ENCODE measurements around the gene PEX5L.
"Not testable (repeated sequence)": the region's sequence is repeated elsewhere in the genome, so short reads cannot be mapped to it uniquely, and the experiment has no call there.

Gene PEX5L, protein sequence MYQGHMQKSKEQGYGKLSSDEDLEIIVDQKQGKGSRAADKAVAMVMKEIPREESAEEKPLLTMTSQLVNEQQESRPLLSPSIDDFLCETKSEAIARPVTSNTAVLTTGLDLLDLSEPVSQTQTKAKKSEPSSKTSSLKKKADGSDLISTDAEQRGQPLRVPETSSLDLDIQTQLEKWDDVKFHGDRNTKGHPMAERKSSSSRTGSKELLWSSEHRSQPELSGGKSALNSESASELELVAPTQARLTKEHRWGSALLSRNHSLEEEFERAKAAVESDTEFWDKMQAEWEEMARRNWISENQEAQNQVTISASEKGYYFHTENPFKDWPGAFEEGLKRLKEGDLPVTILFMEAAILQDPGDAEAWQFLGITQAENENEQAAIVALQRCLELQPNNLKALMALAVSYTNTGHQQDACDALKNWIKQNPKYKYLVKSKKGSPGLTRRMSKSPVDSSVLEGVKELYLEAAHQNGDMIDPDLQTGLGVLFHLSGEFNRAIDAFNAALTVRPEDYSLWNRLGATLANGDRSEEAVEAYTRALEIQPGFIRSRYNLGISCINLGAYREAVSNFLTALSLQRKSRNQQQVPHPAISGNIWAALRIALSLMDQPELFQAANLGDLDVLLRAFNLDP

DNA sequence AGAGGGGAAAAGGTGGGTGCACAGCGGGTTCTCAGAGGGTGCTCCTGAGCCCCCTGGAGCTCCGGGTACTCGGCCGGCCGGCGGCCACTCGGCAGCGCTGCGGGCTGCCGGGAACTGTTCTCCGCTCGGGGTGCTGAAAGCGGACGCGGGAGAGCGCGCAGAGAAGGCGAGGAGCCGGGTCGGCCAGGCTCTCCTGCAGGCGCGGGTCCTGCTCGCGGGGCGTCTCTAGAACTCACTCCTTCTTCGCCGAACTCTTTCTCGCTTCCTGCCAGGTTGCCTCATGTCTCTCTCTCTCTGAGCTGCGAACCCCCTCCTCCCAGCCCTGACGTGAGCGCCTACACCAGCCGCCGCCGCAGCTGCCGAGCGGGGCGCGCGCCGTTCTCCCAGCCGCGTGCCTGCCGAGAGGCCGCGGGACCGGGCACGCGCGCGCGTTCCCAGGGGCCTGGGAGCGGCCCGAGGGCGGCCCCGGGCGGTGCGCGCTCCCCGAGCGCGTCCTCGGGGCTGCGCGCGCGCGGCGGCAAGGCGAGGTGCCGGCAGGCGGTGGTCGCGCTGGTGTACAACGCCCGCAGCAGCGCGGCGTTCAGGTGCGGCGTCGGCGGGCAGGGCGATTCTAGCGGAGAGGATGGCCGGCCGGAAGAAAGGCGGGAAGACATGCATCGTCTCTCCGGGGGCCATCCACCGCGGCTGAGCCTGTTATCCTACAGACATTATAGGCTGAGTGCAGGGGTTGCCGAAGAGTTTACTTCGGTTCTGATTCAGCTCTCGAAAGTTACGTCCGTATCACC, at the start of gene PEX5L:
Gene PEX5L, minus strand, starts transcription at position 267 of the 785 bp plus-strand sequence. CDS start 338 bp downstream, outside the sequence.
- no peak for DNase-seq

DNA sequence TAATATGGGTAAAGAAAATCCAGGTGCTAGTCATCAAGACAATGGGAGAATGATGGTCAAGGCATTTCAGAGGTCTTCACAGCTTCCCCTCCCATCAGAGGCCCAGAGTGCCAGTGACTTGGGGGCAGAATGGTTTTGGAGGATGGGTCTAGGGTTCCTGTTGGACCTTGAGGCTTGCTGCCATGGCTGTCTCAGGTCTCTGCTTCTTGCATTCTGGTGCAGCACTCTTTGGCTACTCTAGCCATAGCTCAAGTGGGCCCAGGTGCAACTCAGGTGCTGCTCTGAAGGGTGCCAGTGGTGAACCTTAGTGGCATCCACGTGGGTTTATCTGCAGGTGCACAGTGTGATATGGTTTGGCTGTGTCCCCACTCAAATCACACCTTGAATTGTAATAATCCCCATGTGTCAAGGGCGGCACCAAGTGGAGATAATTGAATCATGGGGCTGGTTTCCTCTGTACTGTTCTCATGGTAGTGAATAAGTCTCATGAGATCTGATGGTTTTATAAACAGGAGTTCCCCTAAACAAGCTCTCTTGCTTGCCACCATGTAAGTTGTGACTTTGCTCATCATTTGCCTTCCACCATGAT, 48.5 kb upstream of the PEX5L start:
- DNase-seq, result no peak

DNA sequence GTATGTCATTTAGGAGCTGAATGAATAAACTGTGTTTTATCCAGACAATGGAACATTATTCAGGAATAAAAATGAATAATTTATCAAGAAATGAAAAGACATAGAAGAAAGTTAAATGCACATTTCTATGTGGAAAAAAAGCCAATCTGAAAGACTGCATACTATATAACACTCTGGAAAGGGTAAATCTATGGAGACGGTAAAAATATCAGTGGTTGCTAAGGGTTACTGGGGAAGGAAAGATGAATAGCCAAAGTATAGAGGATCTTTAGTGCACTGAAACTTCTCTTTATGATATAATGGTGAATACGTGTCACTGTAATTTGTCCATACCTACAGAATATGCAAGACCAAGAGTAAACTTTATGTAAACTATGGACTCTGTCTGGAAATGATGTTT, 46.0 kb upstream of the PEX5L start:
- no peak for DNase-seq

DNA sequence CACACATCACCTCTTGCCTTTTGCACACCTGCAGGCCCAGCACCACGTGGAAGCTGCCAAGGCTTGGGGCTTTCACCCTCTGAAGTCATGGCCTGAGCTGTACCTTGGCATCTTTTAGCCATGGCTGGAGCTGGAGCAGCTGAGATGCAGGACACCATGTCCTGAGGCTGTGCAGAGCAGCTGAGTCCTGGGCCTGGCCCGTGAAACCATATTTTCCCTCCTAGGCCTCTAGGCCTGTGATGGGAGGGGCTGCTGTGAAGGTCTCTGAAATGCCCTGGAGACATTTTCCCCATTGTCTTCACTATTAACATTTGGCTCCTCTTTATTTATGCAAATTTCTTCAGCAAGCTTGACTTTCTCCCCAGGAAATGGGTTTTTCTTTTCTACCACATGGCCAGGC, 41.9 kb upstream of the PEX5L start:
- DNase-seq, result no peak

DNA sequence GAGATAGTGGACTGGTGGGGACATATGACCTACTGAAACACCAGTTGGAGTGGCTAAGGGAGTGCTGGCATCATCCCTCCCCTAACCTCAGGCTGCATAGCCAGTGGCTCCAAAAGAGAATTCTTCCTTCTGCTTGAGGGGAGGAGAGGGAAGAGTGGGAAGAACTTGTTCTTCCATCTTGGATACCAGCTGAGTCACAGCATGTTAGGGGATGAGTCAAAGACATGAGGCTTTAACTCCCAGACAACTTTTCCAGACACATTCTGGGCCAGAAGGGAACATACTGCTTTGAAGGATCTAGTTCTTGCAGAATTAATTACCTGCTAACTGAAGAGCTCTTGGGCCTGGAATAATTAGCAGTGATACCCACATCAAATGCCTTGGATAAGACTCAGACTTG, 36.8 kb upstream of the PEX5L start:
- no peak for DNase-seq

DNA sequence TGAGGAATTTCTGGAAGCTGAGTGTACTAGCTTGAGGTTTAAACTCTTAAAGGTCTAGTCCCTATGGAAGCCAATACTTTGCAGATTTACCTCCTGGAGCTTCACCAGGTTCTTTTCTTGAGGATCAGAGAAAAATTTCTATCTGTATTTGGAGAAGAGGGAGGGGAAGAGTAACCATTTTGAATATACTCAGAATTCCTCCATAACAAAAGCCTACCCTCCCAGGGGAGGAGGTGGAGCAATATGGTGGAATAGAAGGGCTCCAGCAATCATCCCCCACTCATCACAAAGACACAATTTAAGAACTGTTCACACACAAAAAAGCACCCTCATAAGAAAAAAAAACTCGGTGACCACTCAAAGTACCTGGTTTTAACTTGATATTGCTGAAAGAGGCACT, 36.0 kb upstream of the PEX5L start:
- no peak for DNase-seq

DNA sequence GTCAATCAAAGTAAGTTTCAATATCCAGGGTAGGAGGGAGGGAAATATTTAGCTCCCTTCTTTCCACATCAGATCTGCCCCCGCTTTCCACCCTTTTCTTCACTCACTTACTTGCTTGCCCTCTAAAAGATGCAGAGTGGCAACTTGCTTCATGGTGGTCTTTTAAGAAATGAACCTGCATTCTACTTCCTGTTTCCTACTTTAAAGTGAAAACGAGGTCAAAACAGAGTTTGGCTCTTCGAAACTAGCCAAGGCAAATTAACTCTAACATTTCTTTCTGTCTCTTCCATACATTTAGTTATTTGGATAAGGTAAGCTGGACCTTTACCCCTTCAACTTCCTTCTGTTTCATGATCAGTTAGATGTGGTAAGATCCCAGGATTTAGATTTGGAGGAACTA, 34.2 kb upstream of the PEX5L start:
- DNase-seq, result no peak

DNA sequence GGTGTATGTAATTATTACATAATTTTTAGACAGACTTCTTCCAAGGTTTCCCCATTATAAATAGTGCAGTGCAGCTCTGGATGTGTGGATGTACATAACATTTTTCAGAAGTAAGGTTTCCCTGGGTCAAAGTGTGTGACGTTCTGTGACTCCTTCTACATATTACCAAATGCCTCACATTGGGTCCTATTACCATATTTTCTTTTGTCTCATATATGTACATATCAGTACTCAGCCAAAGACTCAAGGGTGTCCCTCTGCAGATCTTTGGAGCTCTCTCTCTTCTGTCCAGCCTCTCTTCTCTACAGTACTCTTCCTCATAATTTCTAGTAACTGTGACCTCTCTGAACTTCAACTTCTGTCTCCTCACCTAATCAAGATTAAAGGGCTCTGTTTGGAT, 31.3 kb upstream of the PEX5L start:
- no peak for DNase-seq

DNA sequence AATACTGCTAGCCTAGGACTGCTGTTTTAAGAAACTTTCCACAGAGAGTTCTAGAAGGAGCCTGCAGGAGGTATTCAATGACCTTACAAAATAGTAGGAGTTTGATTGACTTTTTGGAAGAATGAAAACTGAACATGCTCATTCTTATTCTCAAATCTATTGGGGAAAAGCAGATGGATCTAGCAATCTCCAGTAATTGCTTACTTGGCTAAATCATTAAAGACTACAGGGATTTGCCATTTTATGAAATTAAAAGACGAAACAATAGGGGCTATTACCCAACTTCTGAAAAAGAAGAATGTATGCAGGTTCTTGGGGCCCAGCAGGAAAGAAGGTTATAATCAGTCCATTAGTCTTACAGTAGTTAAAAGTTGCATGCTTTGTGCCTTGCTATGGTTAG, 29.9 kb upstream of the PEX5L start:
- DNase-seq, result no peak

DNA sequence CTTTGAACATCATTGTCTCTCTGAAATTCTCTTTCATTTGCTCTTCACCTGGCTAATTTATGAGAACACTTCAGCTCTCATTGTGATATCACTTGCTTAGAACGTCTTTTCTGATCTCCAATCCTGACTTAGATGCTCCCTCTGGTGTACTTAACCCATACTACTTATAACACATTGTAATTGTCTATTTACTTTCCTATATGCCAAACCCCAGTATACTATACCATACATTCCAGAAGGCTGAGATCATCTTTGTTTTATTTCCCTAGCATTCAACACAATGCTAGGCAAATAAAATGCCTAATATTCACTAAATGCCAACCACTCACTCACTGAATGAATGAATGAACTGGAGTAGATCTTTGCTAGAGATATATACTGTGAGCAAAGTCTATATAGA, 27.0 kb upstream of the PEX5L start:
- DNase-seq, result no peak

DNA sequence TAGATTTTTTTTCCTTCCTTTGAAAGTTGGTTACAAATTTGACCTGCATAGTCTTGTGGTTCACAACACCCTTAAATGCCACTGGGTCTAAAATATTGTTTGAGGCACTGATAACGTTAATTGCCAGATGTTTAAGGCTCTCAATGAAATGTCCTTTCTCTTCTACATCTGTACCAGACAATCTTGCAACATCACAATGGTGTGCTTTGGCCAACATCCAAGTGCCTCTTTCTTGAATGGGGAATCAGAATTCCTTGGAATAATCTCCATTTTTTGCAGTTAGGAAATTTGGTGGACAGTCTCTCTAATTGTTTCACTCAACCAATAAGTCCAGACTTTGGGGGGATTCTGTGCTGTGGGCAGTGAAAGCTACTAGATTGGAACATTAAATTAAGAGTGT, 26.0 kb upstream of the PEX5L start:
- DNase-seq, result no peak

DNA sequence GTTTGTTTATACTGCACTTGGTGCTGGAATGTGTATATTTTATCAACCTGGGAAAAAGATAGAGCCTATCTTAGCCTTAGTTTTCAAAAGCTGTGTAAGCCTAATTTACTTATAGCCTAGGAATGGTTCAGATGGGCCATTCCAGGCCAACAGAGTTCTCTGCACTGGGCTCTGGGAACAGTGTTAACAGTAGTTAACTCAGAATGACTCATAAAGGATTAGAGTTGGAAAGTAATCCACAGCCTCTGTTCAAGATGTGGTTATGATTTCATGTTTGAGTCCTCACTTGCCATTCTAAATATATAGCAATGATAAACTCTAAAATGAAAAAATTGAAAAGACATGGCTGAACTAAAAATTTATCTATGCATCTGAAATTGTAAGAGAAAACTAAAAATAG, 22.6 kb upstream of the PEX5L start:
- no peak for DNase-seq

DNA sequence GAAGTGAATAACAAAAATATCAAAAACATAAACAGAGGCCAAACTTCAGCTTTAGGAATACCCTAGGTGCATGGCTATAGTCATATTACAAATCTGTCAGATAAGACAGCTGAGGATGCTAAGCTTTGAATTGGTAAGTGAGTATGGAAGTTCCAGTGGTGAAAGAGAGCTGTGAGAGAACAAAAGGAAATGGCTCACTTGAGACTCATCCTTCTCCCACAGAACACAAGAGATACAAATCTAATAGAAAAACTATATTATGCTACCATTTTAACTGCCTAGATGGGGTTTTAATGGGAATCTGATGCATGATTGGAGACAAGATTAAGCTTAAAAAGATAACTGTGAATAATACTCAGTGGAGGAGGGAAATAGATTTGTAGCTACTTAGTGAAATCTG, 21.5 kb upstream of the PEX5L start:
- DNase-seq, result no peak

DNA sequence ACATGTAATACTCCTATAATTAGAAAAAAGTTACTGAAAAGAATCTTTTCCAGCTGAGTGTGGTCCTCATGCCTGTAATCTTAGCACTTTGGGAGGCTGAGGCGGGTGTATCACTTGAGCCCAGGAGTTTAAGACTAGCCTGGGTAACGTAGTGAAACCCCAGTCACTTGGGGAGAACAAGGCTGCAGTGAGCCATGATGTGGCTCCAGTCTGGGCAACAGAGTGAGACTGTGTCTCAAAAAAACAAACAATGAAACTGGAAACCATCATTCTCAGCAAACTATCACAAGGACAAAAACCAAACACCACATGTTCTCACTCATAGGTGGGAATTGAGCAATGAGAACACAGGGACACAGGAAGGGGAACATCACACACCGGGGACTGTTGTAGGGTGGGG, 18.9 kb upstream of the PEX5L start:
- not testable (repeated sequence) for DNase-seq

DNA sequence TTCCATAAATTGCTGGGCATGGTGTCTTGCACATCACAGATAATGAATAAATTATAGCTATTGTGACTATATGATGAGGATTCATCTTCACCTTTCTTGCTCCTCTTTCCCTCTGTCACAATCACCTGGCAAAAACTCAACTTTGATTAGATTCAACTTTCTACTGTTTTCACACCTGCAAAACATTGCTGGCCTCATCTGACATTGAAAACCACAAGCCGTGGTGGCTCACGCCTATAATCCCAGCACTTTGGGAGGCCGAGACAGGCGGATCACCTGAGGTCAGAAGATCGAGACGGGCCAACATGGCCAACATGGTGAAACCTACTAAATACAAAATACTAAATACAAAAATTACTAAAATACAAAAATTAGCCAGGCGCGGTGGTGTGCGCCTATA, 12.7 kb upstream of the PEX5L start:
- no peak for DNase-seq

DNA sequence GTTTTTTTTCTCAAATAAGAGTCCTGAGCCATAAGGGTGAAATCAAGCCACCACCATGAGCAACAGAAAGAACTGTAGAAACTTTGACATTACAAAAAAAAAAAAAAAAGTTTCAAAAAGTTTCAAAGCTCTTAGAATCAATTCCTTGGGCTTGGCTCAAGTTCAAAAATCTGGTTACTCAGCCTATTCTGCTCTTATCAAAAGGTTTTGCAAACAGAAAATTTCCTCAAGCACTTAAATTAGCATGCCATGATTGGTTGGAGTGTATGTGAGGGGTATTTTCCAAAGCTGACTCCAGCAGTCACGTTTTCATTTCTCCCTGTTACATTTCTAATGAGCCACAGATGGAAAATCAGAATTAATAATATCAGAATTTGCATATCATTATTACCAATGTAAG, 12.1 kb upstream of the PEX5L start:
- DNase-seq, result no peak

DNA sequence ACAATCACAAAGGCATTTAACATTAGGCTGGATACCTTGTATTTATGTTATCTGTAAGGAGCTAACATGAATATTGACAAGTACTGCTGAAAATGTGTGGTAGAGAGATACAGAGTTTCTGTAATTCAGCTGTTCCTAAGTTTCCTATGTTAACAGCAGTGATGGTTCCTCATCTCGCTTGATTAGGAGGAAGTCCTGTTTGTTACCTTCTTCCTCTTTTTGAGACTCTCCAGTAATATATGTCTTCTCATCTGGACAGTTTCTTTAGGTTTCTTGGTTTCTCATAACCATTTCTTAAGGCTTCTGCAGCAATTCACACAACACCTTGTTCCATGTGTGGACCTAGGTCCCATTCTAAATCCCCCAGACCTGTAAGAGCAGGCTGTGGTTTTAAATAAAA, 11.4 kb upstream of the PEX5L start:
- DNase-seq, result no peak

DNA sequence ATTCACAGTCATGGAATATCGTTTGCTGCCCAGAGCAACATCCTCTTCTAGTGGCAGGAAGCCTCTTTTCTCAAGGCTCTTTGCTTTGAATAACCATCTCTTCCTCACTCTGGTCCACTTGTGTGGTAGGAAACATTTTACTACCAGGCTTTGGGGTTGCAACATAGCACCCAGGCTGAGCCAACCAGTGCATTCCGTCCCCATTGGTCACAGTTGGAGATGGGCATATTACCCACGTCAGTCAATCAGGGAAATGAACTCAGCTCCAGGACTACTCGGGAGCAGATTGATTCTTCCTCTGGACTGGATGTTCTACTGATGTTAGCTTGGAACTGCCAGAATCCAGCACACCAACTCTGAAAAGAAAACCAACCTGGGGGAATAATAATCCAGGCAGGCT, 4.2 kb upstream of the PEX5L start:
- no peak for DNase-seq

DNA sequence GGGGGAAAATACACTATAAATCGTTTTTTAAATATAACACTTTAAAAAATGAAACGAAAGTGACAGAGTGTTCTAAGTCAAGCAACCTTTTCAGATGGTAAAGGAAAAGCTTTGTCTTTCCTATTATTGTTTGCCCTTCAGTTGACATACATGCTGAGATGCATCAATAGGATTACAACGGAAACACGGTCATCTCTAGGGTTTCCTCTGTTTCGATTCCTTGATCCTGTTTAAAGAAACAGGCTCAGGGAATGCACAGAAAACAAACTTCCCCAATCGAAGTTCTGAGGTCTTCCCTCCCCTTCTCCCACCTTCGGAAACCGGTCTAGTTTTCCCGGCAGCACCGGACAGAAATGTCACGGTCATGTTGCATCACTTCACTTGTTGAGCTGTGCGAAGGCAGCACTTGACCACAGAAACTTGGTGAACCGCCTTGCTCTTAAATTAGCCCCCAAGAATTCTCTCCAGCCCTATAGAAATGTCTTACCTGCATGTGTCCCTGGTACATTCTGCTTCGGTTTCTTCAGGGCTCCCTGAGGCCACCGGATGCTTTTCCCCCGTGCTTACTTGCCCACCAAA, 556 bp downstream of the PEX5L start:
- DNase-seq, result no peak

DNA sequence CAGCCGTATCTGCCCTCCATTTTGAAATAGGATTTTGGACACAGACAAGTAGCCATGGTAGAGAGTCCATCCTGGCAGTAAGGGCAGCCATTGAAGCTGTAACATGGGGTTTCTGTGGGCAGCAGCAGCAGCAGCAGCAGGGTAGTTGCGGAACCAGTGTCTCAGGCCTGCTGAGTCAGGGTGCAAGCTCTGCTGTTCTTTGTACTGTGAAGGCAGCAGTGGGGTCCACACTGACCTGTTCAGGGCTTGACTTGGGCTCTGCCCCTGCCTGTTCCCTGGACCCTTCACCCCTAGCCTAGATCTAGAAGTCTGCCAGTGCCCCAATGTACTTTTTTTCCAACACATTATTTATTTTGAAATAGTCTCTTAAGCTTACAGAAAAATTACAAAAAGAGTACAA, 9.7 kb downstream of the PEX5L start:
- no peak for DNase-seq

DNA sequence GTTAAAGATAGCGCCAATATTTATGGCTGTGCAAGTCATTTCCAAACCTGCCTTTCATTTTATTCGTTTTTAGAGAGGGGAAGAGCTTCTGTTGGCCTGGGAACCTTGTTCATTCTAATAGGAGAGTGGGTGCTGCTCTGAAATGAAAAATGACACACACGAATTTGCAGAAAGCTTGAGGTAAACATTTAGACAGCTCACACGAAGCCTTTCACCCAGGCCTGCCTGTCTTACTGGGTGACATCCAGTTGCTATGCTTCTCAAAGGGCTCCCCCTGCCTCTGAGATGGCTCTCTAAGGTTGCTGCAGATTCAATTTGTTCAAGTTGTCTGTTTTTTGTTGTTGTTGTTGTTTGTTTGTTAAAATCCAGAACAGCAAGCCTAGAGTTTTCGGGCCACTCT, 18.2 kb downstream of the PEX5L start:
- DNase-seq, result no peak

DNA sequence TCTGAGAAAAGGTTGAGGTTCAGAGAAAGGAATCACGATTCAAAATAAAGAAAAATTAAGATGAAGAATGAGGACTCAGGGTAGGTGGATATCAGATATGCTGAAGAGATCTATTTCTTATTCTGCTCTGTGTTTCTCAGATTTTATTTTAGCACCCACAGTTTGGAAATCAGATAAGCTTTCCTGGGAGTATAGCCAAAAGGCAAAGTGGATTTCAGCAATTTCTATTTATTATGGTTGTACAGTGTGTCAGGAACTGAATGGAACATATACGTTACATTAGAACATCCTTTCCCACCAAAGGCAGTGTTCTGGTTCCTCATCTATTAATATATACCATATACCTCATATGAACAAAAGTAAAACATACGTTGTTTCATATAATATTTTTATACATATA, 18.9 kb downstream of the PEX5L start:
- DNase-seq, result no peak

DNA sequence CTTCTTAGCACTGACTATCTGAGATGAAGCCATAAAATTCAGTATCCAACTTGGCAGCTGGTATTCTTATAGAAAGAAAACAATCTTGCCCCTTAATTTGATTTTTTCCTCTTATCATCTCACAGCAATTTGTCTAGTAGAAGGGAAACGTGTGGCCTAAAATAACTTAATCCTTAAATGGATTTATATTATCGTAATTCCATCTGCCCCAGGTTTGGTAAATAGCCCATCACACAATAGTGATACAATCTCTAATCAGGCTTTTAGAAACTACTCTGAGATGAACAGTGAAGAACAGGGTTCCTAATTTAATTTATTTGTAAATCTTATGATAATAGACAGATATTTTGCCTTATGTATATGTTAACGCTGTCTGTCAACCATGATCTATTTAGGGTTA, 24.8 kb downstream of the PEX5L start:
- DNase-seq, result no peak
